HK-2 (cell line): Measurements from ENCODE around the gene R3HDM1.
A peak's percentile ranks its signal among the peaks of the same experiment; 100 is the strongest.
"Not testable (repeated sequence)": the region's sequence is repeated elsewhere in the genome, so short reads cannot be mapped to it uniquely, and the experiment has no call there.

Experiments used
- DNase-seq: peaks from one replicate; pipeline ENCODE4 v3.0.0-alpha.2; 2018; ENCODE audit not compliant: unreplicated experiment

Gene R3HDM1

GRCh38 chr2:135531231-135532197, at the start of gene R3HDM1:
Gene R3HDM1, plus strand, starts transcription at chr2:135531484. Its CDS starts 73,362 bp downstream, at chr2:135604846.
- peak; percentile 97 for DNase-seq

GRCh38 chr2:135485441-135485840, 45.8 kb upstream of the R3HDM1 start:
- no peak for DNase-seq

GRCh38 chr2:135490376-135490775, 40.9 kb upstream of the R3HDM1 start:
- DNase-seq = no peak

- no peak for DNase-seq
Measured at GRCh38 chr2:135494503-135494902, 36.8 kb upstream of the R3HDM1 start.

GRCh38 chr2:135494917-135495316, 36.4 kb upstream of the R3HDM1 start:
- DNase-seq = no peak

- not testable (repeated sequence) for DNase-seq
Measured at GRCh38 chr2:135498588-135498987, 32.7 kb upstream of the R3HDM1 start.

- DNase-seq = no peak
Measured at GRCh38 chr2:135504811-135505210, 26.5 kb upstream of the R3HDM1 start.

GRCh38 chr2:135510577-135510976, 20.7 kb upstream of the R3HDM1 start:
- no peak for DNase-seq

GRCh38 chr2:135512099-135512498, 19.2 kb upstream of the R3HDM1 start:
- DNase-seq = no peak

- no peak for DNase-seq
Measured at GRCh38 chr2:135525786-135526185, 5.5 kb upstream of the R3HDM1 start.

GRCh38 chr2:135528006-135528405, 3.3 kb upstream of the R3HDM1 start:
- no peak for DNase-seq

- DNase-seq = peak; percentile 94
Measured at GRCh38 chr2:135530313-135531230, 712 bp upstream of the R3HDM1 start, which contains the start of gene ZRANB3. Gene ZRANB3, minus strand, starts transcription at chr2:135531218.

- no peak for DNase-seq
Measured at GRCh38 chr2:135532581-135532980, 1.3 kb downstream of the R3HDM1 start.

GRCh38 chr2:135533545-135533944, 2.3 kb downstream of the R3HDM1 start:
- not testable (repeated sequence) for DNase-seq

- DNase-seq = no peak
Measured at GRCh38 chr2:135546436-135546835, 15.2 kb downstream of the R3HDM1 start.

- DNase-seq = no peak
Measured at GRCh38 chr2:135547311-135547710, 16.0 kb downstream of the R3HDM1 start.

GRCh38 chr2:135551356-135551755, 20.1 kb downstream of the R3HDM1 start:
- no peak for DNase-seq

GRCh38 chr2:135552887-135553286, 21.6 kb downstream of the R3HDM1 start:
- no peak for DNase-seq

- no peak for DNase-seq
Measured at GRCh38 chr2:135555311-135555710, 24.0 kb downstream of the R3HDM1 start.

GRCh38 chr2:135557530-135557929, 26.2 kb downstream of the R3HDM1 start:
- DNase-seq = no peak

GRCh38 chr2:135561925-135562324, 30.6 kb downstream of the R3HDM1 start:
- no peak for DNase-seq

GRCh38 chr2:135563793-135564192, 32.5 kb downstream of the R3HDM1 start:
- DNase-seq = peak; percentile 20
